OCI-LY3 (cell line): ENCODE results near the gene ARHGAP6.

ENCODE experiments used
- CTCF ChIP-seq: fragments of 200-600, 300-600 bp; sonication (generic); IDR thresholded peaks from 2 replicates; pipeline ENCODE4 v1.5.1; 2014; ENCODE audit warnings: antibody characterized with exemption, low read length, low read depth
- EZH2phosphoT487 ChIP-seq: fragments of 200-600 bp; shearing (Covaris generic); IDR thresholded peaks from 2 replicates; pipeline ENCODE4 v1.6.1; 2018; ENCODE audit warnings: antibody characterized with exemption, mixed run types, low read depth

GRCh38 chrX:11611965-11612364 lies 53.8 kb downstream of the ARHGAP6 start:
- no peak for TF ChIP-seq CTCF
- no peak for TF ChIP-seq EZH2phosphoT487
